NAMALWA (cell line): Measurements from ENCODE around the gene INPP4B.
A peak's percentile ranks its signal among the peaks of the same experiment; 100 is the strongest.
"Not testable (repeated sequence)": the region's sequence is repeated elsewhere in the genome, so short reads cannot be mapped to it uniquely, and the experiment has no call there.

Source experiments
- DNase-seq: peaks from one replicate; pipeline ENCODE4 v3.0.0-alpha.2; 2015; ENCODE audit warnings: low spot score

INPP4B gene

GRCh38 chr4:142539796-142540482, 306.2 kb downstream of the INPP4B start:
- DNase-seq, result no peak

- no peak for DNase-seq
Observed at GRCh38 chr4:142535009-142535408, 311.1 kb downstream of the INPP4B start.

- no peak for DNase-seq
Observed at GRCh38 chr4:142532054-142532453, 314.0 kb downstream of the INPP4B start.

GRCh38 chr4:142530728-142531127, 315.4 kb downstream of the INPP4B start:
- DNase-seq, result no peak

- no peak for DNase-seq
Observed at GRCh38 chr4:142528433-142528832, 317.7 kb downstream of the INPP4B start.

- DNase-seq, result no peak
Observed at GRCh38 chr4:142523111-142523510, 323.0 kb downstream of the INPP4B start.

- DNase-seq, result no peak
Observed at GRCh38 chr4:142519342-142519741, 326.8 kb downstream of the INPP4B start.

GRCh38 chr4:142516686-142517526, 329.2 kb downstream of the INPP4B start:
- DNase-seq, result no peak

GRCh38 chr4:142512161-142512560, 333.9 kb downstream of the INPP4B start:
- no peak for DNase-seq

GRCh38 chr4:142509881-142510280, 336.2 kb downstream of the INPP4B start:
- DNase-seq, result no peak

GRCh38 chr4:142509381-142509780, 336.7 kb downstream of the INPP4B start:
- not testable (repeated sequence) for DNase-seq

GRCh38 chr4:142500966-142501365, 345.1 kb downstream of the INPP4B start:
- DNase-seq, result no peak

GRCh38 chr4:142497606-142498005, 348.5 kb downstream of the INPP4B start:
- DNase-seq, result no peak

- no peak for DNase-seq
Observed at GRCh38 chr4:142493255-142494110, 352.6 kb downstream of the INPP4B start.

GRCh38 chr4:142485452-142485851, 360.6 kb downstream of the INPP4B start:
- no peak for DNase-seq

- DNase-seq, result no peak
Observed at GRCh38 chr4:142480244-142480643, 365.9 kb downstream of the INPP4B start.

- no peak for DNase-seq
Observed at GRCh38 chr4:142475663-142476062, 370.4 kb downstream of the INPP4B start.

- DNase-seq, result peak; percentile 2
Observed at GRCh38 chr4:142474398-142475087, 371.6 kb downstream of the INPP4B start.

GRCh38 chr4:142473960-142474338, 372.2 kb downstream of the INPP4B start:
- no peak for DNase-seq

- peak; percentile 4 for DNase-seq
Observed at GRCh38 chr4:142473218-142473959, 372.7 kb downstream of the INPP4B start.

GRCh38 chr4:142467088-142467487, 379.0 kb downstream of the INPP4B start:
- DNase-seq, result no peak
